Keratinocyte (primary cell): ENCODE data around the gene PDE11A. TPM values are rescaled to one million over a fixed set of nuclear protein-coding genes. Genes with fewer than 3 reads are reported as not detected.

ENCODE experiments used
- DNase-seq: peaks from one replicate; pipeline ENCODE4 v3.0.0-alpha.2; 2011; ENCODE audit warnings: low read depth, missing footprints, low spot score
- FAIRE-seq: peaks from 2 replicates; lab custom pipeline; 2011; peaks lifted over from hg19 to GRCh38; lab: Jason Lieb, UNC
- H2AFZ ChIP-seq: 2 replicates; pipeline ENCODE4 v1.6.0; 2012; ENCODE audit warnings: low read length, control low read depth, inconsistent platforms; ENCODE audit not compliant: control insufficient read depth
- H3K27ac ChIP-seq: 2 replicates; pipeline ENCODE4 v1.5.1; 2011; ENCODE audit warnings: low read length; ENCODE audit not compliant: control insufficient read depth, insufficient read depth
- H3K27me3 ChIP-seq: 3 replicates; pipeline ENCODE4 v1.6.0; 2011; ENCODE audit warnings: low read length; ENCODE audit not compliant: control insufficient read depth, insufficient read depth; ENCODE audit errors: extremely low read depth
- H3K36me3 ChIP-seq, 2 experiments: 2 replicates in 1 of 2; 3 replicates in 1 of 2; pipeline ENCODE4 v1.5.1; 2011; ENCODE audit warnings: low read length in 2 of 2, mild to moderate bottlenecking in 1 of 2; ENCODE audit not compliant: control insufficient read depth in 2 of 2, insufficient read depth in 2 of 2; ENCODE audit errors: extremely low read depth in 1 of 2
- H3K4me1 ChIP-seq: 3 replicates; pipeline ENCODE4 v1.5.1; 2011; ENCODE audit warnings: low read length; ENCODE audit not compliant: control insufficient read depth, insufficient read depth; ENCODE audit errors: extremely low read depth
- H3K4me2 ChIP-seq: 3 replicates; pipeline ENCODE4 v1.6.0; 2011; ENCODE audit warnings: low read depth, low read length; ENCODE audit not compliant: control insufficient read depth, insufficient read depth; ENCODE audit errors: extremely low read depth
- H3K4me3 ChIP-seq, 3 experiments: fragments of 200-600 bp in 1 of 3; sonication (generic) in 1 of 3; 2 replicates in 2 of 3; 3 replicates in 1 of 3; pipeline ENCODE4 v1.5.1; 2011 to 2016; ENCODE audit warnings: low read length in 3 of 3, mild to moderate bottlenecking in 3 of 3, control low read depth in 2 of 3, inconsistent platforms in 1 of 3, low read depth in 1 of 3, mixed read lengths in 1 of 3, mixed run types in 1 of 3, moderate library complexity in 1 of 3; ENCODE audit not compliant: control insufficient read depth in 2 of 3, insufficient read depth in 2 of 3; ENCODE audit errors: extremely low read depth in 1 of 3
- H3K79me2 ChIP-seq: 2 replicates; pipeline ENCODE4 v1.6.0; 2012; ENCODE audit warnings: low read length; ENCODE audit not compliant: control insufficient read depth, insufficient read depth
- H3K9ac ChIP-seq: 3 replicates; pipeline ENCODE4 v1.6.0; 2011; ENCODE audit warnings: low read length; ENCODE audit not compliant: control insufficient read depth, insufficient read depth; ENCODE audit errors: extremely low read depth
- H3K9me1 ChIP-seq: 3 replicates; pipeline ENCODE4 v1.6.0; 2011; ENCODE audit warnings: low read length; ENCODE audit not compliant: control insufficient read depth, insufficient read depth; ENCODE audit errors: extremely low read depth
- H3K9me3 ChIP-seq: 2 replicates; pipeline ENCODE4 v1.5.1; 2012; ENCODE audit warnings: low read depth, low read length; ENCODE audit not compliant: control insufficient read depth
- H4K20me1 ChIP-seq: 3 replicates; pipeline ENCODE4 v1.6.0; 2011; ENCODE audit warnings: low read length; ENCODE audit not compliant: control insufficient read depth, insufficient read depth; ENCODE audit errors: extremely low read depth
- CTCF ChIP-seq, 3 experiments: IDR thresholded peaks in 1 of 3; conservative IDR thresholded peaks in 1 of 3; optimal IDR thresholded peaks in 1 of 3; 2 replicates in 2 of 3; 3 replicates in 1 of 3; pipeline versions ENCODE3 to v1.5.1; 2011; ENCODE audit warnings: low read length in 3 of 3, mild to moderate bottlenecking in 3 of 3, moderate library complexity in 2 of 3, control low read depth in 1 of 3, inconsistent platforms in 1 of 3; ENCODE audit not compliant: insufficient read depth in 2 of 3; ENCODE audit errors: extremely low read depth in 1 of 3
- EZH2 ChIP-seq: IDR thresholded peaks from one replicate; pipeline ENCODE4 v1.6.1; 2012; ENCODE audit warnings: inconsistent platforms, mild to moderate bottlenecking, low read length, moderate library complexity
- dilution Hi-C: fragments of 300-500 bp; cut with MboI; formaldehyde crosslinking; loops from one replicate; pipeline ENCODE4 v1.7.0; 2020; ENCODE audit warnings: low sequenced_read_pairs; ENCODE audit not compliant: extremely low pct_ligation_motif_present
- polyA plus RNA-seq, 5 experiments: library from polyadenylated mRNA; depleted of rRNA in 3 of 5; stranded (reverse) in 3 of 5; stranded (forward) in 1 of 5; unstranded in 1 of 5; fragments of >200 nt; gene quantifications; 1 replicate in 1 of 5; 2 replicates in 3 of 5; 3 replicates in 1 of 5; pipeline versions ENCODE4 v1.2.1 to v1.2.3, GENCODE V29; 2011 to 2012; ENCODE audit warnings: missing spikeins in 2 of 5, low read depth in 1 of 5, low replicate concordance in 1 of 5

Gene PDE11A
- polyA plus RNA-seq, 1 donor (not counting 4 experiments of a cell fraction or from before 2014, with no cell fraction given): 0.01 TPM

DNA sequence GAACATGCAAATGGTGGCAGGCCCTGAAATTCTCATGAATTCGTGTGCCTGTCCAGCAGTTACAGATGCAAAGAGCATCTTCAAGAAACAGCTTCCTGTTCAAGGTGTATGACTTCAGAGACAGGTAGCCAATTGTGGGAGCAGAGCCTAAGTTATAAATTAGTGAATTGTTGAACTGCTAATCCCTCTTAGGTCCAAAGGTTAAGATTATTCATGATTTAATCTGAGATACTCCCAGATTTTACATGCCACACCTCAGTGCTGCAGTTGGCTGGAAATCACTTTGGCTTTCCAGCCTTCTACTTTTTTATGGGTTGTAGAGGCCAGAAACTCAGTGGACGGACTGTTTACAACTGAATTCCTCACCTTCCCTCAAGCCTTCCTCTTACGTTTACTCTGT lies 432.2 kb downstream of the PDE11A start:
- H3K9me1 ChIP-seq: no peaks in the 10 kb centered on the region
- TF ChIP-seq CTCF (optimal IDR thresholded peaks at IDR 0.05 in 1 of 3, IDR thresholded peaks at IDR 0.05 in 1 of 3, conservative IDR thresholded peaks at IDR 0.05 in 1 of 3; ENCODE audit: extremely low read depth in 1 of 3, insufficient read depth in 2 of 3, low read length in 3 of 3) (no peak), EZH2 (no peak)
- no peak for FAIRE-seq
- H3K79me2 ChIP-seq: no peaks in the 10 kb centered on the region
- DNase-seq: no peak
- H3K4me3 ChIP-seq: no peak overlapping the region
- no peaks in the 10 kb centered on the region for H3K27me3 ChIP-seq
- H2AFZ ChIP-seq: no peak overlapping the region
- dilution Hi-C loops: no loop called here
- no peaks in the 10 kb centered on the region for H3K9me3 ChIP-seq
- no peak overlapping the region for H3K27ac ChIP-seq
- H4K20me1 ChIP-seq: no peaks in the 10 kb centered on the region
- H3K36me3 ChIP-seq: no peaks in the 10 kb centered on the region
- no peak overlapping the region for H3K9ac ChIP-seq
- H3K4me2 ChIP-seq: no peak overlapping the region
- no peaks in the 10 kb centered on the region for H3K4me1 ChIP-seq

GRCh38 chr2:177639262-177639914 lies 433.2 kb downstream of the PDE11A start:
- DNase-seq (no peak), FAIRE-seq (no peak)
- H4K20me1 ChIP-seq: no peaks in the 10 kb centered on the region
- H2AFZ ChIP-seq: no peak overlapping the region
- no peaks in the 10 kb centered on the region for H3K4me1 ChIP-seq
- no peaks in the 10 kb centered on the region for H3K36me3 ChIP-seq
- TF ChIP-seq EZH2: no peak
- no peak for TF ChIP-seq CTCF (optimal IDR thresholded peaks at IDR 0.05 in 1 of 3, IDR thresholded peaks at IDR 0.05 in 1 of 3, conservative IDR thresholded peaks at IDR 0.05 in 1 of 3; ENCODE audit: extremely low read depth in 1 of 3, insufficient read depth in 2 of 3, low read length in 3 of 3)
- dilution Hi-C loops: no loop called here
- H3K27me3 ChIP-seq: no peaks in the 10 kb centered on the region
- no peak overlapping the region for H3K4me3 ChIP-seq
- H3K9me3 ChIP-seq: no peaks in the 10 kb centered on the region
- H3K79me2 ChIP-seq: no peaks in the 10 kb centered on the region
- H3K9ac ChIP-seq: no peak overlapping the region
- no peak overlapping the region for H3K4me2 ChIP-seq
- H3K9me1 ChIP-seq: no peaks in the 10 kb centered on the region
- H3K27ac ChIP-seq: no peak overlapping the region
